ENCODE data around the gene OR5H1.

DNA sequence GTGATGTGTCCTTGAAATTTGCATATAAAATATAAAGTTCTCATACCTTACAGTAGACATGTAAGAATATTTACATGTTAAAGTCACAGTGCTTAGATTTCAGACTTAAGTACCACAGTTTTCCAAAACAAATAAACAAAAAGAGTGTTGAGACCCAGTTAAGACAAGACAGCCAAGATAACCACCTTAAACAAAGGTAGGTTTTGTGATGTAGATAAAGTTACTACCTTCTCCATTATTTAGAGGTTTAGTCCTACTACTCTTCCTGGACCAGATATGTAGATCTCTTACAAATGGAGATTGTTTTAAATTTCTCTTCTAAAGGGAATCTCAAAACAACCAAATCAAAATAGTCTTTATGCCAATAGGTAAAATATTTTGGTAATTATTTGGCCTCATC is 51.7 kb downstream of the OR5H1 start:
- TF ChIP-seq, protein P1, sequence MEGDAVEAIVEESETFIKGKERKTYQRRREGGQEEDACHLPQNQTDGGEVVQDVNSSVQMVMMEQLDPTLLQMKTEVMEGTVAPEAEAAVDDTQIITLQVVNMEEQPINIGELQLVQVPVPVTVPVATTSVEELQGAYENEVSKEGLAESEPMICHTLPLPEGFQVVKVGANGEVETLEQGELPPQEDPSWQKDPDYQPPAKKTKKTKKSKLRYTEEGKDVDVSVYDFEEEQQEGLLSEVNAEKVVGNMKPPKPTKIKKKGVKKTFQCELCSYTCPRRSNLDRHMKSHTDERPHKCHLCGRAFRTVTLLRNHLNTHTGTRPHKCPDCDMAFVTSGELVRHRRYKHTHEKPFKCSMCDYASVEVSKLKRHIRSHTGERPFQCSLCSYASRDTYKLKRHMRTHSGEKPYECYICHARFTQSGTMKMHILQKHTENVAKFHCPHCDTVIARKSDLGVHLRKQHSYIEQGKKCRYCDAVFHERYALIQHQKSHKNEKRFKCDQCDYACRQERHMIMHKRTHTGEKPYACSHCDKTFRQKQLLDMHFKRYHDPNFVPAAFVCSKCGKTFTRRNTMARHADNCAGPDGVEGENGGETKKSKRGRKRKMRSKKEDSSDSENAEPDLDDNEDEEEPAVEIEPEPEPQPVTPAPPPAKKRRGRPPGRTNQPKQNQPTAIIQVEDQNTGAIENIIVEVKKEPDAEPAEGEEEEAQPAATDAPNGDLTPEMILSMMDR (IDR thresholded peaks at IDR 0.05): no peak
- no peak for TF ChIP-seq ZFX (IDR thresholded peaks at IDR 0.05; ENCODE audit: borderline replicate concordance)

Measured in 22Rv1 (cell line).